Activated CD8-positive, alpha-beta memory T cell treated with anti-CD3 and anti-CD28 coated beads for 48 hours (primary cell): ENCODE measurements around the gene PERP.

Source experiments
- DNase-seq, 3 experiments: peaks; one replicate each; pipeline ENCODE4 v3.0.0-alpha.2; 2020; ENCODE audit warnings: low read depth in 2 of 3, low spot score in 2 of 3

Gene PERP

GRCh38 chr6:138063726-138064125 lies 43.5 kb downstream of the PERP start:
- no peak for DNase-seq

- no peak for DNase-seq
Observed at GRCh38 chr6:138054982-138055381, 52.2 kb downstream of the PERP start.

- no peak for DNase-seq
Observed at GRCh38 chr6:138052783-138053182, 54.4 kb downstream of the PERP start.

- DNase-seq, result no peak
Observed at GRCh38 chr6:138044972-138045371, 62.2 kb downstream of the PERP start.

GRCh38 chr6:138044458-138044857 lies 62.8 kb downstream of the PERP start:
- DNase-seq, result no peak
